NT2/D1 (cell line): ENCODE results near the gene NSL1.
"Not testable (repeated sequence)": the region's sequence is repeated elsewhere in the genome, so short reads cannot be mapped to it uniquely, and the experiment has no call there.

Experiments
- DNase-seq: peaks from one replicate; pipeline ENCODE4 v3.0.0-alpha.2; 2011; ENCODE audit warnings: low read depth, low spot score
- H3K27me3 ChIP-seq: 2 replicates; pipeline ENCODE4 v1.6.0; 2011; ENCODE audit warnings: mild to moderate bottlenecking; ENCODE audit not compliant: insufficient read length, insufficient read depth
- H3K36me3 ChIP-seq: 2 replicates; pipeline ENCODE4 v1.6.1; 2011; ENCODE audit warnings: mild to moderate bottlenecking, low read length, mixed read lengths; ENCODE audit not compliant: insufficient read depth, insufficient read length
- H3K4me1 ChIP-seq: 2 replicates; pipeline ENCODE4 v1.5.1; 2011; ENCODE audit not compliant: insufficient read depth, insufficient read length
- H3K4me3 ChIP-seq: 2 replicates; pipeline ENCODE4 v1.5.1; 2011; ENCODE audit warnings: low read depth; ENCODE audit not compliant: insufficient read length
- H3K9ac ChIP-seq: 2 replicates; pipeline ENCODE4 v1.6.0; 2011; ENCODE audit warnings: low read depth; ENCODE audit not compliant: insufficient read length
- H3K9me3 ChIP-seq: 2 replicates; pipeline ENCODE4 v1.5.1; 2011; ENCODE audit warnings: mild to moderate bottlenecking, low read length; ENCODE audit not compliant: insufficient read depth
- SUZ12 ChIP-seq: IDR thresholded peaks from 2 replicates; pipeline ENCODE4 v1.6.1; 2011; ENCODE audit not compliant: insufficient read length, insufficient read depth; ENCODE audit errors: extremely low read depth
- YY1 ChIP-seq: IDR thresholded peaks from 2 replicates; pipeline ENCODE4 v1.6.1; 2011; ENCODE audit not compliant: insufficient read length, insufficient read depth
- ZNF274 ChIP-seq: IDR thresholded peaks from 2 replicates; pipeline ENCODE4 v1.6.1; 2011; ENCODE audit warnings: mild to moderate bottlenecking, low read depth, low read length

The NSL1 gene

DNA sequence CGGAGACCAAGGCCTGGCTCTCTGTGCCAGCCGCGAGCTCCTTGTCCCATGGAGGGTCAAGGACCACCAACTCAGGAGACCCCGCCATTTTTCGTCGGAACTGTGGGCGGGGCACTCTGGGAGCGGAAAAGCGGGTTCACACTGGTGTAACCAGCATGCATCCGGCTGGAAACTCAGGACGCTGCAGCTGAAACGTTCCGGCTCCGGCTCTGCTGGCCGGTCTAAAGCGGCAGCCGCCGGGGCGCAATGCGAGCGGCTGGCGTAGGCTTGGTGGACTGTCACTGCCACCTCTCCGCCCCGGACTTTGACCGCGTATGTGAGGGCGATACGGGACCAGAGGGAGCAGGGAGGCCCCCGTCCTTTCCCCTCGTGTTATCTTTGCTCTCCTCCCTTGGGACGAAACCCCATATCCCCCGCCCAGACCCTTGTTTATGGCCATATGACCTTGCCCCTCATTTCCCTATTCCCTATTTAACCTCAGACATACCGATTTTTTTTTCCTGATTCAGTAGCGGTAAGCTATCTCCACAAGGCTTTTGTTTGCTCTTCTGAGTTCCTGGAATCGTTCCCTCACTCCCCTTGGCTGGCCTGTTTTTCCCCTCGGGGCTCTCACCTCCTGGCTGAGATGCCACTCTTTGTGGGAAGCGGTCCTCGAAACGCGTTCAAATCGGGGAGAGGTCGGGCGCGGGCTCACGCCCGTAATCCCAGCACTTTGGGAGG, at the start of gene NSL1, which contains the start of gene TATDN3:
Gene NSL1, minus strand, starts transcription at position 102 of the 720 bp plus-strand sequence. Its CDS starts 14 bp downstream, at position 88.
Gene TATDN3, plus strand, starts transcription at position 219 of the 720 bp plus-strand sequence. Its CDS starts 28 bp downstream, at position 247.
- no peaks in the 10 kb centered on the region for H3K9me3 ChIP-seq
- no peaks in the 10 kb centered on the region for H3K27me3 ChIP-seq
- H3K4me3 ChIP-seq, result peak within 1 kb of the TSS; percentile 99
- DNase-seq, result peak; percentile 97
- peaks cover 2% of the 10 kb centered on the region for H3K4me1 ChIP-seq
- peak within 1 kb of the TSS; percentile 99 for H3K9ac ChIP-seq
- TF ChIP-seq SUZ12 (no peak), ZNF274 (no peak), YY1 (peak; percentile 84)
- H3K36me3 ChIP-seq, result peaks cover 24% of the 10 kb centered on the region

DNA sequence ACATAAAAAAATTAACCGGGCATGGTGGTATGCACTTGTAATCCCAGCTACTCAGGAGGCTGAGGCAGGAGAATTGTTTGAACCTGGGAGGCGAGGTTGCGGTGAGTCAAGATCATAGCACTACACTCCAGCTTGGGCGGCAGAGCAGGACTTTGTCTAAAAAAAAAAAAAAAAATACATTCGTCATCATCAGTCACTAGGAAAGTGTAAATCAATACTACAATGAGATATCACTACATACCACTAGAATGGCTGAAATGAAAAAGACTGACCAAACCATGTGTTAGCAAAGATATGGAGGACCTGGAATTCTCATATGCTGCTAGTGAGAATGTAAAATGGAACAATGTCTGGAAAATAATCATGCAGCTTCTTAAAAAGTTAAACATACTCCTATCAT, 46.6 kb upstream of the NSL1 start:
- Histone ChIP-seq H3K4me1 (no peaks in the 10 kb centered on the region), H3K27me3 (no peaks in the 10 kb centered on the region), H3K9ac (no peak overlapping the region), H3K4me3 (no peak overlapping the region), H3K36me3 (no peaks in the 10 kb centered on the region), H3K9me3 (no peaks in the 10 kb centered on the region)
- no peak for DNase-seq
- TF ChIP-seq YY1 (no peak), SUZ12 (no peak), ZNF274 (no peak)

GRCh38 chr1:212833211-212834207, 41.9 kb upstream of the NSL1 start:
- not testable (repeated sequence) for H3K9ac ChIP-seq, H3K9me3 ChIP-seq, H3K4me3 ChIP-seq, H3K4me1 ChIP-seq, DNase-seq, H3K36me3 ChIP-seq, H3K27me3 ChIP-seq

DNA sequence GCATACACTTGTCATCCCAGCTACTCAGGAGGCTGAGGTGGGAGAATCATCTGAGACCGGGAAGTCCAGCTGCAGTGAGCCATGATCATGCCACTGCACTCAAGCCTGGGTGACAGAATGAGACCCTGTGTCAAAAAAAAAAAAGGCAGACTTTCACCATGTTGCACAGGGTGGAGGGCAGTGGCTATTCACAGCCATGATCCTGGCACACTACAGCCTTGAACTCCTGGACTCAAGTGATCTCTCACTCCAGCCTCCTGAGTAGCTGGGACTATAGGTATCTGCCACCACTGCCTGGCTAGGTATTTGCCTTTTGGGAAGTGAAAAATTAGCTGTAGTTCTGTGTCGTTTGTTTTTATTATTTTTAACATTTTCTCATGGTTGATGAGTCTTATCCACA, 36.8 kb upstream of the NSL1 start:
- no peak for DNase-seq
- Histone ChIP-seq H3K27me3 (no peaks in the 10 kb centered on the region), H3K9me3 (peaks cover 28% of the 10 kb centered on the region), H3K4me1 (no peaks in the 10 kb centered on the region), H3K36me3 (no peaks in the 10 kb centered on the region), H3K4me3 (no peak overlapping the region), H3K9ac (no peak overlapping the region)
- no peak for TF ChIP-seq SUZ12

- no peak overlapping the region for H3K9ac ChIP-seq
- no peaks in the 10 kb centered on the region for H3K4me1 ChIP-seq
- no peak for TF ChIP-seq ZNF274
- DNase-seq, result no peak
- no peak overlapping the region for H3K4me3 ChIP-seq
- H3K36me3 ChIP-seq, result no peaks in the 10 kb centered on the region
- peaks cover 28% of the 10 kb centered on the region for H3K9me3 ChIP-seq
- H3K27me3 ChIP-seq, result no peaks in the 10 kb centered on the region
These were observed 36.3 kb upstream of the NSL1 start for GRCh38 chr1:212827831-212828278.

- no peak for TF ChIP-seq ZNF274
- TF ChIP-seq YY1, result no peak
- no peak for TF ChIP-seq SUZ12
- no peak for DNase-seq
- Histone ChIP-seq H3K4me3 (no peak overlapping the region), H3K9ac (no peak overlapping the region), H3K36me3 (no peaks in the 10 kb centered on the region), H3K9me3 (peaks cover 28% of the 10 kb centered on the region), H3K27me3 (no peaks in the 10 kb centered on the region), H3K4me1 (no peaks in the 10 kb centered on the region)
These were observed 35.7 kb upstream of the NSL1 start for GRCh38 chr1:212827171-212827776.
